H4 (cell line): ENCODE measurements around the gene TMX1. TPM values are rescaled to one million over a fixed set of nuclear protein-coding genes. Genes with fewer than 3 reads are reported as not detected.
"Not testable (repeated sequence)": the region's sequence is repeated elsewhere in the genome, so short reads cannot be mapped to it uniquely, and the experiment has no call there.

Experiments used
- DNase-seq: peaks from one replicate; pipeline ENCODE4 v3.0.0-alpha.2; 2015; ENCODE audit warnings: low spot score
- total RNA-seq: library from RNA; depleted of rRNA; stranded (reverse); fragments of >200 nt; shearing (Covaris generic); gene quantifications from 2 replicates; pipeline ENCODE4 v1.2.3, GENCODE V29; 2014; rRNA removed

Gene TMX1, protein sequence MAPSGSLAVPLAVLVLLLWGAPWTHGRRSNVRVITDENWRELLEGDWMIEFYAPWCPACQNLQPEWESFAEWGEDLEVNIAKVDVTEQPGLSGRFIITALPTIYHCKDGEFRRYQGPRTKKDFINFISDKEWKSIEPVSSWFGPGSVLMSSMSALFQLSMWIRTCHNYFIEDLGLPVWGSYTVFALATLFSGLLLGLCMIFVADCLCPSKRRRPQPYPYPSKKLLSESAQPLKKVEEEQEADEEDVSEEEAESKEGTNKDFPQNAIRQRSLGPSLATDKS
- 67.0 and 88.1 TPM in 2 replicates for total RNA-seq

DNA sequence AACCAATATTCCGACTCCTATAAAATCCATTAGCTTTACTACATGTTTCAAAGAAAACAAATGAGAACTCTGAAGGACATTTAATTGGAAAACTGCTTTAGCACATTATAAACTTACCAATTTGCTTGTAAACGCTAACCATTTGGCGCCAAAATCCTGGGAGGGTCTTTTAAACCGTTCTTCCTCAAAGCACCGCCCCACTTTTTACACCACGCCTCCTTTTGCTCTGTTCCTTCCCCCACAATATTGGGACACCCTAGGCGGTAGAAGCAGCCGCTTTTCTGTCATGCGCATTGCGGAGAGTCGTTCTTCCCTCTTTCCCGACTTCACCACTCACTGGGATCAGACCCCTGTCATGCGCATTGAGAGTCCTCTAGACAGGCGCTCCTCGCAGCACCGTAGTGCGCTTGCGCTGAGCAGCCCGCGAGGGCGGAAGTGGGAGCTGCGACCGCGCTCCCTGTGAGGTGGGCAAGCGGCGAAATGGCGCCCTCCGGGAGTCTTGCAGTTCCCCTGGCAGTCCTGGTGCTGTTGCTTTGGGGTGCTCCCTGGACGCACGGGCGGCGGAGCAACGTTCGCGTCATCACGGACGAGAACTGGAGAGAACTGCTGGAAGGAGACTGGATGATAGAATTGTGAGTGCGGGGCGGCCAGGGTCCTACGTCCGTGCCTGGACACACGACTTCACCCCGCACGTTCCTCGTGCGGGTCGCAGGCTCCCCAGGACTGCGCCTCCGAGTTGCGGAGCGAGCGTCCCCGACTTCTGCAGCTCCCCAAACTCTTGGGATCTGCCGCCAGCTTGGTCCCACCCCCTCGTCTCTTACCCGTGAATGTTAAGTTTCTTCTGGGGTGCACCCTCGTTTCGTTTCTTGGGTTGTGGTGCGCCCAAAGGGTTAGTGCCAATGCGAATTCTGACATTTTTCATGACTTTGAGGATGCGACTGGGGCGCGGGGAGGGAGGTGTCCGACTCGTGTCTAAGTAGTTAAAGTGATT lies at the start of gene TMX1:
TSS of gene TMX1 (plus strand) at position 435 of the 991 bp plus-strand sequence. CDS start at position 481, 46 bp downstream.
- peak; percentile 99 for DNase-seq

GRCh38 chr14:51201890-51202289 lies 38.2 kb upstream of the TMX1 start:
- no peak for DNase-seq

- DNase-seq: no peak
Measured at GRCh38 chr14:51202914-51203665, 37.0 kb upstream of the TMX1 start.

GRCh38 chr14:51203881-51204280 lies 36.2 kb upstream of the TMX1 start:
- no peak for DNase-seq

GRCh38 chr14:51205486-51205885 lies 34.6 kb upstream of the TMX1 start:
- DNase-seq: no peak

- DNase-seq: no peak
Measured at GRCh38 chr14:51206462-51206861, 33.6 kb upstream of the TMX1 start.

DNA sequence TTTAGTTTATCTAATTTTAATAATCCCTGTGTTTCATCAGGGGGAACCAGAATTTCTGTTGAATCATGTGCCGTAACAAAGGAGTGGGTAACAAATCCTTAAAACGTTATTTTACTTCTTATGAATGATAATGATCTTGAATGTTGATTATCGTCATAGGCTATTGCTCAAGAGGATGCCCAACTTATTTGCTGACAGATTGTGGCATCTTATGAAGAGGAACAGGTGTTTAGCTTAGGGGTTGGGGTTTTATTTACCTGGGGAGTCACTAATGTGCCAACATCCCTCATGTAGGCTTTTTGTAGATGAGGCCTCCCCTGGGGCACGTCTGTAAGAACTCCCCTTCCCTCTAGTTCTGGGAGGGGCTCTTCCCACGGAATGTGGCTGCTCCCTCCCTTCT lies 32.4 kb upstream of the TMX1 start:
- DNase-seq: no peak

DNA sequence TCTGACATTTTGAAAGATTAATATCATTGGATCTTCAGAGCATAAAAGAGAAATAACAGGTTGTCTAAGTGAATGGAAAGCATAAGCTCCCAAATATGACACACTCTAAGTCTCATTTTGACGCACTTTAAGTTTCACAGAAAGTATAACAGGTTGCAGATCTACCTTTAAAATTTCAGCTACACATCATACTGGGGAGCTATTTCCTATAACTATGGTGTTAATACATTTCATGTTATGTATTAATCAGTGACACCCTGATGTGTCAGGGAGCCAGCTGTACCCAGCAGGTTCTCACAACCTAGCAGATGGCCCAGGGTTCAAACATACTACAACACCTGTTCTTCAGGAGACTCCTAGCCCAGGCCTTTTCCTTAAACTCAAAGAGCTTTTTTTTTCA lies 31.1 kb upstream of the TMX1 start:
- no peak for DNase-seq

DNA sequence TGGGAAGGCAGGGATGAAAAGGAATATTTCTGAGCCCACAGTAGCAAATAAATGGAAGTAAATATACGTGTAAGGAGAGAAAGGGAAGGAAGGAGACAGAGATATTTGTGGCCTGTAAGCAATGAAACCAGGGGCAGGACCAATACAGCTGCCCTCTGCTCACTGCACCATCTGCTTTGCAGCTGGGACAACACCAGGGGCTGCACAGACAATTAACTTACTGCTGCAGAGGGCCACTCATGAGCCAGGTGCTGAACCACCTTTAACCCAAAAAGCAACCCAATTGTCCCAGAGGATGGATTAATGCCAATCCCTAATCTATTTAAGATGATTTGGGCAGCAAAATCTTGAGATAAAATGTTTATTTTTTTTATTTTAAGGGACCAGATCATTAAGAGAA lies 30.6 kb upstream of the TMX1 start:
- no peak for DNase-seq

DNA sequence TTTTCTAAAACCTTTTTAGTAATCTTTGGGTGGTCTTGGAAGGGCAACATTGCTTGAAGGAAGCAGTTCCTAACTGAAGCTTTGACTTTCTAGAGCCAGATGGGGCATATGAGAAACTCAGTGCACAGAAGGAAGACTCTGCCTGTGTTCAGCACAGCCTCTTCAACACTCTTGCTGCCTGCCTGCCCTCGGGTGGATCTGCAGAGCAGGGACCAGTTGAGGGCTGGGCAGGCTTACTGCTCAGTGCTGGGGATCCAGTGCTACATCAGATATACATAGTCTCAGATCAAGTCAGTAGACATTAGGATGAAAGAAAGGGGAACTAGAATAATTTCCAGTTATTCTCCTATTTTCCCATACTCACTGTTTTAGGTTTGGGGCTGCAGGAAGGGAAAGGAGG lies 29.5 kb upstream of the TMX1 start:
- no peak for DNase-seq

- peak; percentile 75 for DNase-seq
Measured at GRCh38 chr14:51211149-51211548, 28.9 kb upstream of the TMX1 start.

- no peak for DNase-seq
Measured at GRCh38 chr14:51216602-51217001, 23.4 kb upstream of the TMX1 start.

DNA sequence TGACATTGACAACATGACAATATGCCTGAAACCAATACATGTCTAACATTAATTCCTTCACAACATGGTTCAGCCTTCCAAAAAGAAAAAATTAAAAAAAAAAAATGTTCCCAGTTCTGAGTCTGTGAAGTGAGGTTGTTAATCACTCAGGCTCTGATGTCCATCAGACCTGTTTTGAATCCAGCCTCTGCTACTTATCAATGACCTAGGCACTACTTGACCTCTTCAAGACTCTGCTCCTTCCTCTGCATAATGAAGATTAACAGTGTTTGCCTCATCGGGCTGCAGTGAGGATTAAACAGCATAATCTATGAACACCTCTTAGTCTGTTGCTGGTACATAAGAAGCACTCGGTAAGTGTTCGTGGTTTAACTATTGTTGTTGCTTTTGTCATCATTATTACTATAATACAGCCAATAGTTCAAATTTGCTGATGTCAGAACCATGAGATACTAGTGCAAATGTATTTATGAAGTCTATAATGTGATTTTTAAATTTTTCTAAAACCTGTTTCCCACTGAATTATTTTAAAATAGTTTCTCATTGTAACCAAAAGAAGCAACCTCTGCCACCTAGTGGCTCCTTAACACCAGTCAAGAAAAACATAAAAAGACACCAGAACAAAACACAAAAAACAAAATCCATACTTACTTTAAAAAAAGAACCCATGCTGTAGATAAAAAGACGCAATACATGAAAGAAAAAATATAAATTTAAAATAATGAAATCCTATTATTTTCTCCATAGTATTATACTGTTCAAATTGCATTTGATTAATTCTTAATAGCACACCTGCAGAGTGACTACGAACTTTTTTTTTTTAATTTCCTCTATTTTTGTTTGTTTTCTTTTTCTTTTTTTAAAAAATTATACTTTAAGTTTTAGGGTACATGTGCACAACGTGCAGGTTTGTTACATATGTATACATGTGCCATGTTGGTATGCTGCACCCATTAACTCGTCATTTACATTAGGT lies 20.3 kb upstream of the TMX1 start:
- DNase-seq: no peak

DNA sequence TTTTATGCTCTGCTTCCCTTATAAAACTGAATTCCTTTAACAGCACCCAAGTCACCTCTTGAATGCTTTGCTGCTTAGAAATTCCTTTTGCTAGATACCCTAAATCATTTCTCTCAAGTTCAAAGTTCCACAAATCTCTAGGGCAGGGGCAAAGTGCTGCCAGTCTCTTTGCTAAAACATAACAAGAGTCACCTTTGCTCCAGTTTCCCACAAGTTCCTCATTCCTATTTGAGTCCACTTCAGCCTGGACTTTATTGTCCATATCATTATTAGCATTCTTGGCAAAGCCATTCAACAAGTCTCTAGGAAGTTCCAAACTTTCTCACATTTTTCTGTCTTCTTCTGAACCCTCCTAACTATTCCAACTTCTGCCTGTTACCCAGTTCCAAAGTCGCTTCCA lies 16.6 kb upstream of the TMX1 start:
- DNase-seq: not testable (repeated sequence)

DNA sequence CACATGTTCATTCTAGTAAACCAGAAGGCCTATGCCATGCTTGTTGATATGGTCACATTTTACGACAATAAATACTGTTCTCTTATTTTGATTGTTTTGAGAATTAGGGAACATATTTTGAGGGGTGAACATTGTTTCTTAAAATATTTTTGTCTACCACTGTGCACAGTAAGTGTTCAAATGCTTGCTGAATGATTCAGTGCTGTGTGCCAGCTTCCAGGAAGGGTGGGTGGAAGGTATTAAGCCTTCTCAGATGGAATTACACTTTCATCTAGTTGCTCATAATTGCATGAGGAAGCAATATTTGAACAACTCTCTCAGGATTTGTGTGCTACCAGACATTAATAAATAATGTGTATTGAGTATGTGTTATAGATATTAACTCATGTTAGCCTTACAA lies 15.5 kb upstream of the TMX1 start:
- DNase-seq: no peak

DNA sequence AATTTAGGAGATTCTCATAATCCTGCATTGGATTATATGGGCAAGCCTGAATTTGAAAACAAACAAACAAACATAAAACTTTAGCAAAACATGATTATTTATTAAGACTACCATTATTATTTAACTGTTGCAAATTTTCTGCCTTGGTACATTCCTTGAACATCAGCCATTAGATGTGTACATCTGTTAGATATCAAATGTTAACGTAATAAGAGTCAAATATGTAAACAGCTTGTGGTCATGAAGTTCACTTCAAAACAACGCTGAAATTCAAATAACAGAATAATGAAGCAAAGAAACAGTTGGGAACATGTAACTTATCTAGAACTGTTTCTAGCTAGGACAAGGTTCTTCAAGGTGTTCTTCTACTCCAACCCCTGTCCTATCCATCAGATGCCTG lies 14.3 kb upstream of the TMX1 start:
- DNase-seq: no peak

GRCh38 chr14:51228391-51228790 lies 11.7 kb upstream of the TMX1 start:
- DNase-seq: no peak

DNA sequence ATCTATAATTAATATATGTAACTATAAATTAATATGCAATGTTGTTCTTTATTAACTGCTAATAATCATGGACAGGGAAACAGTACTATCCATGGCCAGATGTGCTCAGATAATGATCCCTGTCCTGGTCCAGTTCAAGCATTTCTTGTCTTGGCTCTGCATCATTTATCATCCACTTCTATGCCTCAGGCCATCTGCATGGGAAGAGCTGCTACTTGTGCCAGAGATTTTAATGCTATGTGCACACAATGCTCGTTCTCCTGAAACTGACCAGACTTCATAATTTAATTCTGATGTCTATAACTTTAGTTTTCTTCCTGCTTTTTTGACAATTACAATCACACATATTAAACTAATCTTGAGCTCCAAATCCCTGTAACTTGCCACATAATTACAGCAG lies 11.2 kb upstream of the TMX1 start:
- no peak for DNase-seq

DNA sequence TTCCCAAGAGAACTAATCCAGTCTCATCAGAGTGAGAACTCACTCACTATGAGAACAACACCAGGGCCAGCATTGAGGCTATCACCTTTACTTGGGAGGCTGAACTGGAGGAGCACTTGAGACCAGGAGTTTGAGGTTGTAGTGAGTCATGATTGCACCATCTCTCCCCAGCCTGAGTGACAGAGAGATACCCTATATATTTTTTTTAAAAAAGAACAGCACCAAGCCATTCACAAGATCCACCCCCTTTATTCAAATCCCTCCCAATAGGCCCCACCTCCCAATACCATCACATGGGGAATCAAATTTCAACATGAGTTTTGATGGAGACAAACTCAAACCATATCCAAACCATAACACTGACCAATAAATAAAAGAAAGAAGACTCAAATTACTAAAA lies 3.7 kb upstream of the TMX1 start:
- DNase-seq: no peak

GRCh38 chr14:51240804-51241380 lies 845 bp downstream of the TMX1 start:
- DNase-seq: no peak
